Vagina (tissue), 2 donors: Measurements from ENCODE around the gene DPF1. TPM values are rescaled to one million over a fixed set of nuclear protein-coding genes. Genes with fewer than 3 reads are reported as not detected.

Source experiments
- DNase-seq, 2 donors: peaks; one replicate each; pipeline ENCODE4 v3.0.0-alpha.2; 2017; ENCODE audit errors: extremely low spot score in 2 of 2
- H3K27ac ChIP-seq: fragments of 200-600 bp; sonication (generic); one replicate; pipeline ENCODE4 v1.5.1; 2019
- H3K27me3 ChIP-seq: fragments of 200-600 bp; sonication (generic); one replicate; pipeline ENCODE4 v1.5.1; 2019
- H3K36me3 ChIP-seq, 2 donors: fragments of 200-600 bp; sonication (generic); one replicate each; pipeline ENCODE4 v1.5.1; 2017 to 2019
- H3K4me1 ChIP-seq: fragments of 200-600 bp; sonication (generic); one replicate; pipeline ENCODE4 v1.5.1; 2019
- H3K4me3 ChIP-seq, 2 donors: fragments of 200-600 bp; sonication (generic); 1 replicate in 1 of 2; 2 replicates in 1 of 2; pipeline ENCODE4 v1.5.1; 2016 to 2019
- H3K9me3 ChIP-seq: fragments of 200-600 bp; sonication (generic); one replicate; pipeline ENCODE4 v1.5.1; 2019
- POLR2A ChIP-seq, 2 donors: fragments of 450-650 bp; IDR thresholded peaks; one replicate each; pipeline ENCODE4 v1.6.1; 2017; ENCODE audit warnings: antibody characterized with exemption in 2 of 2, mild to moderate bottlenecking in 2 of 2, moderate library complexity in 2 of 2
- POLR2AphosphoS5 ChIP-seq, 2 donors: sonication (generic); formaldehyde crosslinking; IDR thresholded peaks; one replicate each; pipeline ENCODE4 v1.9.0; 2017; ENCODE audit warnings: antibody characterized with exemption in 2 of 2, mild to moderate bottlenecking in 2 of 2, low read depth in 1 of 2; ENCODE audit not compliant: insufficient read depth in 1 of 2
- intact Hi-C: fragments of 100-400 bp; cut with DNase I; formaldehyde crosslinking; loops from one replicate; pipeline ENCODE4 v1.15.1; 2023
- total RNA-seq: library from RNA; depleted of rRNA; stranded (reverse); fragments of >200 nt; gene quantifications from one replicate; pipeline ENCODE4 v1.2.3, GENCODE V29; 2016
- TF ChIP-seq, protein P1 (sequence below), 3 experiments: fragments of 450-650 bp in 2 of 3; fragments of 200-600 bp in 1 of 3; sonication (generic) in 1 of 3; IDR thresholded peaks; one replicate each; pipeline ENCODE4 v1.5.1; 2017 to 2019; ENCODE audit warnings: antibody characterized with exemption in 3 of 3, mild to moderate bottlenecking in 2 of 3, moderate library complexity in 2 of 3

Gene DPF1
- total RNA-seq, 1 donor from 2014 or later, result not detected

DNA sequence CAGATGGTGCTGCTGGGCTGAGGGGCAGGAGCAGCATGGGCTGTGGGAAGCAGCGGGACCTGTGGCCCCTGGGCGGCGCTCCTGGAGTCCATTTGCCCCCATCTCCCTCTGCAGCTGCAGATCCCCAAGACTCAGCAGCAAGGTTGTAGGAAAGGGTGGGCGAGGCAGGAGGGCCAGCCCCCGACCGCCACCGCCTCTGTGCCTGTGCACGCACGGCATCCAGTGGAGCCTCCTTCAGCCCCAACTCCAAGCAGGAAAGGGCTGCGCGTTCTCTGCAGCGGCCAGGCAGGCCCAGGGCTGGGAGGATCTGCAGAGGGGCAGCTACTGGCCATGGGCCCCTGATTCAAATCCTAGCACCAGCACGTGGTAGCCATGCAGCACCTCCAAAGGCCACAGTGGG lies 20.8 kb downstream of the DPF1 start:
- Histone ChIP-seq H3K4me1 (no peaks in the 10 kb centered on the region), H3K4me3 (no peak overlapping the region), H3K27me3 (no peaks in the 10 kb centered on the region), H3K27ac (no peak overlapping the region), H3K9me3 (no peaks in the 10 kb centered on the region), H3K36me3 (peaks cover 0 to 29% of the 10 kb centered on the region in 2 donors)
- intact Hi-C loops, result no loop called here
- no peak for DNase-seq
- TF ChIP-seq POLR2A (IDR thresholded peaks at IDR 0.05) (no peak), POLR2AphosphoS5 (IDR thresholded peaks at IDR 0.05; ENCODE audit: insufficient read depth in 1 of 2, low read depth in 1 of 2) (no peak)
- TF ChIP-seq, protein P1, sequence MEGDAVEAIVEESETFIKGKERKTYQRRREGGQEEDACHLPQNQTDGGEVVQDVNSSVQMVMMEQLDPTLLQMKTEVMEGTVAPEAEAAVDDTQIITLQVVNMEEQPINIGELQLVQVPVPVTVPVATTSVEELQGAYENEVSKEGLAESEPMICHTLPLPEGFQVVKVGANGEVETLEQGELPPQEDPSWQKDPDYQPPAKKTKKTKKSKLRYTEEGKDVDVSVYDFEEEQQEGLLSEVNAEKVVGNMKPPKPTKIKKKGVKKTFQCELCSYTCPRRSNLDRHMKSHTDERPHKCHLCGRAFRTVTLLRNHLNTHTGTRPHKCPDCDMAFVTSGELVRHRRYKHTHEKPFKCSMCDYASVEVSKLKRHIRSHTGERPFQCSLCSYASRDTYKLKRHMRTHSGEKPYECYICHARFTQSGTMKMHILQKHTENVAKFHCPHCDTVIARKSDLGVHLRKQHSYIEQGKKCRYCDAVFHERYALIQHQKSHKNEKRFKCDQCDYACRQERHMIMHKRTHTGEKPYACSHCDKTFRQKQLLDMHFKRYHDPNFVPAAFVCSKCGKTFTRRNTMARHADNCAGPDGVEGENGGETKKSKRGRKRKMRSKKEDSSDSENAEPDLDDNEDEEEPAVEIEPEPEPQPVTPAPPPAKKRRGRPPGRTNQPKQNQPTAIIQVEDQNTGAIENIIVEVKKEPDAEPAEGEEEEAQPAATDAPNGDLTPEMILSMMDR (IDR thresholded peaks at IDR 0.05), result no peak

DNA sequence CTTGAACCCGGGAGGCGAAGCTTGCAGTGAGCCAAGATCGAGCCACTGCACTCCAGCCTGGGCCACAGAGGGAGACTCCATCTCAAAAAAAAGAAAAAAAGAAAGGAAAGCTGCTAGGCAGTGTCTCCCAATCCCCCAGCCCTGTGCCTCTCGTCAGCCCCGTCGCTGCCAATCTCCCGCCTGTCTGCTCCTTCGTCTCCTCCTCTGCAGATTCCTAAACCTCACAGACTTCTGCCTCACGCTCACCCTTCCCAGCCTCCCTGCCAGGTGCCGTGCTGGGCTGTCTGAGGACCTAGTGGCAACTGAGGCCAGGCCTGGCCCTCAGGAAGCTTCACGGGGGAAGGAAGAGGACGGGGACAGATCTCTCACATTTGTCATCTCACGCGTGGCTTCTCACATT lies 21.5 kb downstream of the DPF1 start:
- TF ChIP-seq POLR2A (IDR thresholded peaks at IDR 0.05), result no peak
- TF ChIP-seq, protein P1 (IDR thresholded peaks at IDR 0.05), result no peak
- no peak for TF ChIP-seq POLR2AphosphoS5 (IDR thresholded peaks at IDR 0.05; ENCODE audit: insufficient read depth in 1 of 2, low read depth in 1 of 2)
- no peaks in the 10 kb centered on the region for H3K27me3 ChIP-seq
- intact Hi-C loops, result no loop called here
- no peak overlapping the region for H3K27ac ChIP-seq
- no peaks in the 10 kb centered on the region for H3K9me3 ChIP-seq
- DNase-seq, result no peak
- H3K4me1 ChIP-seq, result no peaks in the 10 kb centered on the region
- no peak overlapping the region for H3K4me3 ChIP-seq
- peaks cover 0 to 29% of the 10 kb centered on the region in 2 donors for H3K36me3 ChIP-seq

DNA sequence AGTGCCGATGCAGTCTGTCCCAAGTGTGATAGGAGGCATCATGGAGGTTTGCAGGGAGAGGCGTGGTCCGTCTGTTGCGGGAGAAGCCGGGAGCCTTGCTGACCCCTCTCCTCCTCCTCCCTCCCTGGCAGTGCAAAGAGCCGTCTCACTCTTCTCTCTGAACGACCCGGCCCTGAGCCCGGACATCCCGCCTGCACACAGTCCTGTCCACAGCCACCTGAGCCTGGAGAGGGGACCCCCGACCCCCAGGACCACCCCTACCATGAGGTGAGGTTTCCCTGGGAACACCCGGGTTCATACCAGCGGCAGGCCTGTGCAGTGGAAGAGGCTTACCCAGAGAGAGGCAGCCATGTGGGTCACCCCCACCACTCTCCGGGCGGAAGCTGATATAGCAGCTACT lies 22.3 kb downstream of the DPF1 start:
- no peak for DNase-seq
- TF ChIP-seq, protein P1 (IDR thresholded peaks at IDR 0.05), result no peak
- TF ChIP-seq POLR2AphosphoS5 (IDR thresholded peaks at IDR 0.05; ENCODE audit: insufficient read depth in 1 of 2, low read depth in 1 of 2) (no peak), POLR2A (IDR thresholded peaks at IDR 0.05) (no peak)
- intact Hi-C loops, result no loop called here
- H3K4me1 ChIP-seq, result no peaks in the 10 kb centered on the region
- H3K9me3 ChIP-seq, result no peaks in the 10 kb centered on the region
- no peak overlapping the region for H3K27ac ChIP-seq
- H3K4me3 ChIP-seq, result no peak overlapping the region
- peaks cover 0 to 28% of the 10 kb centered on the region in 2 donors for H3K36me3 ChIP-seq
- no peaks in the 10 kb centered on the region for H3K27me3 ChIP-seq

DNA sequence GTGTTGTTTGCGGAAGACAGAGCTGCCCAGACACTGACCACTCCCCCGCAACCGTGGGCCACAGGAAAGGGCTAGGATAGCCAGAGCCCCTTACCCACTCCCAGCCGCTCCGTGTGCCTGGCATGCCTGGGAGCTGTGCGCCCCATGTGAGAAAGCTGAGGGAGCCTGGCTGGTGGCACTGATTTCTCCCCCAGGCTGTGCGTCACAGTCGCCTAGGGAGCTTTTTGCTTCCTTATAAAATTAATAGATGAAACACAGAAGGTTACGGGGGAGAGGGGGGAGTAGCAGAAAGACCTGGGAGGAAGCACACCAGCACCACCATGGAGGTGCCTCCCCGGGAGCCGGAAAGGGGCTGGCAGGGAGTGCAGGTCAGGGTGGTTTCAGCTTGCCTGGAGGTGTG lies 24.7 kb downstream of the DPF1 start:
- TF ChIP-seq, protein P1 (IDR thresholded peaks at IDR 0.05), result no peak
- no peak for TF ChIP-seq POLR2AphosphoS5 (IDR thresholded peaks at IDR 0.05; ENCODE audit: insufficient read depth in 1 of 2, low read depth in 1 of 2)
- TF ChIP-seq POLR2A (IDR thresholded peaks at IDR 0.05), result no peak
- DNase-seq, result no peak
- peaks cover 0 to 21% of the 10 kb centered on the region in 2 donors for H3K36me3 ChIP-seq

DNA sequence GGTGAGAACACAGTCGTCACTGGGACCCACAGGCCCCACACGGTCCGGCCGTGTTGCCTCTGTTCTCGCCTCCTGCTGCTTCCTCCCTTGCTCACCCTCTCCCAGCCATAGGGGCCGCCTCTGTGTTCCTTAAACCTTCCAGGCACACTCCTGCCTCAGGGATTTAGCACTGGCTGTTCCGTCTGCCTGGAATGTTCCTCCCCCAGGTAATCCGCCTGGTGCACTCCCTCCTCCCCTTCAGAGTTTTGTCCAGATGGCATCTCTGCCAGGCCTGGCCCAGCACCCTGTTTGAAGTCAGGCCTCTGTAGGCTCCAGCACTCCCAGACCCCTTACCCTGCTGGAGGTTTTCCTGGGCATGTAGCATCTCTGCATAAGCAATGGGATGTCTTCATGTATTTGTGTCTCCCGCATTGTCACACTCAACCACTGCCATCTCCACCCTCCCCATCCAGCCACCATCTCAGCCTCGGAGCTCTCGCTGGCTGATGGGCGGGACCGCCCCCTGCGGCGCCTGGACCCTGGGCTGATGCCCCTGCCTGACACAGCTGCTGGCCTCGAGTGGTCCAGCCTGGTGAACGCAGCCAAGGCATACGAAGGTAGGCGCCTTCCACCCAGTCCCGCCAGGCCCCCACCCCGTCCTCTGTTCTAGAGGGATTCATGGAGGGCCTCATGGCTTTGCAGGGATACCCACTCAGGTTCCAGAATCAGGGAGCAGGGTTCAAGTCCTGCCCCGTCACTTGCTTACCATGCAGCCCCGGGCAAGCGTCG lies 25.9 kb downstream of the DPF1 start:
- Histone ChIP-seq H3K4me1 (no peaks in the 10 kb centered on the region), H3K27ac (no peak overlapping the region), H3K4me3 (no peak overlapping the region), H3K9me3 (no peaks in the 10 kb centered on the region), H3K36me3 (peaks cover 0 to 25% of the 10 kb centered on the region in 2 donors), H3K27me3 (no peaks in the 10 kb centered on the region)
- intact Hi-C loops, result no loop called here
- TF ChIP-seq POLR2A (IDR thresholded peaks at IDR 0.05) (no peak), POLR2AphosphoS5 (IDR thresholded peaks at IDR 0.05; ENCODE audit: insufficient read depth in 1 of 2, low read depth in 1 of 2) (no peak)
- TF ChIP-seq, protein P1 (IDR thresholded peaks at IDR 0.05), result no peak
- no peak for DNase-seq

More for the DNA sequence above, 24.7 kb downstream of the DPF1 start:
- intact Hi-C loops, result no loop called here
- Histone ChIP-seq H3K9me3 (no peaks in the 10 kb centered on the region), H3K4me3 (no peak overlapping the region), H3K4me1 (no peaks in the 10 kb centered on the region), H3K27me3 (no peaks in the 10 kb centered on the region), H3K27ac (no peak overlapping the region)
